Thyroid gland (tissue), 4 donors: ENCODE data around the gene TMEM119.

Experiments
- POLR2A ChIP-seq, 2 donors: fragments of 450-650 bp; IDR thresholded peaks; one replicate each; pipeline ENCODE4 v1.6.1; 2017; ENCODE audit warnings: antibody characterized with exemption in 2 of 2, mild to moderate bottlenecking in 2 of 2, moderate library complexity in 1 of 2
- TF ChIP-seq, protein P1 (sequence below), 6 experiments: fragments of 200-600 bp in 3 of 6; fragments of 450-650 bp in 3 of 6; sonication (generic) in 3 of 6; IDR thresholded peaks; one replicate each; pipeline ENCODE4 v1.5.1; 2016 to 2019; ENCODE audit warnings: antibody characterized with exemption in 6 of 6, mild to moderate bottlenecking in 2 of 6, inconsistent platforms in 1 of 6, moderate library complexity in 1 of 6

GRCh38 chr12:108615918-108616317 lies 18.0 kb upstream of the TMEM119 start:
- no peak for TF ChIP-seq POLR2A (IDR thresholded peaks at IDR 0.05)
- TF ChIP-seq, protein P1, sequence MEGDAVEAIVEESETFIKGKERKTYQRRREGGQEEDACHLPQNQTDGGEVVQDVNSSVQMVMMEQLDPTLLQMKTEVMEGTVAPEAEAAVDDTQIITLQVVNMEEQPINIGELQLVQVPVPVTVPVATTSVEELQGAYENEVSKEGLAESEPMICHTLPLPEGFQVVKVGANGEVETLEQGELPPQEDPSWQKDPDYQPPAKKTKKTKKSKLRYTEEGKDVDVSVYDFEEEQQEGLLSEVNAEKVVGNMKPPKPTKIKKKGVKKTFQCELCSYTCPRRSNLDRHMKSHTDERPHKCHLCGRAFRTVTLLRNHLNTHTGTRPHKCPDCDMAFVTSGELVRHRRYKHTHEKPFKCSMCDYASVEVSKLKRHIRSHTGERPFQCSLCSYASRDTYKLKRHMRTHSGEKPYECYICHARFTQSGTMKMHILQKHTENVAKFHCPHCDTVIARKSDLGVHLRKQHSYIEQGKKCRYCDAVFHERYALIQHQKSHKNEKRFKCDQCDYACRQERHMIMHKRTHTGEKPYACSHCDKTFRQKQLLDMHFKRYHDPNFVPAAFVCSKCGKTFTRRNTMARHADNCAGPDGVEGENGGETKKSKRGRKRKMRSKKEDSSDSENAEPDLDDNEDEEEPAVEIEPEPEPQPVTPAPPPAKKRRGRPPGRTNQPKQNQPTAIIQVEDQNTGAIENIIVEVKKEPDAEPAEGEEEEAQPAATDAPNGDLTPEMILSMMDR (IDR thresholded peaks at IDR 0.05): no peak
